Measurements from ENCODE around the gene SF1.

SF1 gene

DNA sequence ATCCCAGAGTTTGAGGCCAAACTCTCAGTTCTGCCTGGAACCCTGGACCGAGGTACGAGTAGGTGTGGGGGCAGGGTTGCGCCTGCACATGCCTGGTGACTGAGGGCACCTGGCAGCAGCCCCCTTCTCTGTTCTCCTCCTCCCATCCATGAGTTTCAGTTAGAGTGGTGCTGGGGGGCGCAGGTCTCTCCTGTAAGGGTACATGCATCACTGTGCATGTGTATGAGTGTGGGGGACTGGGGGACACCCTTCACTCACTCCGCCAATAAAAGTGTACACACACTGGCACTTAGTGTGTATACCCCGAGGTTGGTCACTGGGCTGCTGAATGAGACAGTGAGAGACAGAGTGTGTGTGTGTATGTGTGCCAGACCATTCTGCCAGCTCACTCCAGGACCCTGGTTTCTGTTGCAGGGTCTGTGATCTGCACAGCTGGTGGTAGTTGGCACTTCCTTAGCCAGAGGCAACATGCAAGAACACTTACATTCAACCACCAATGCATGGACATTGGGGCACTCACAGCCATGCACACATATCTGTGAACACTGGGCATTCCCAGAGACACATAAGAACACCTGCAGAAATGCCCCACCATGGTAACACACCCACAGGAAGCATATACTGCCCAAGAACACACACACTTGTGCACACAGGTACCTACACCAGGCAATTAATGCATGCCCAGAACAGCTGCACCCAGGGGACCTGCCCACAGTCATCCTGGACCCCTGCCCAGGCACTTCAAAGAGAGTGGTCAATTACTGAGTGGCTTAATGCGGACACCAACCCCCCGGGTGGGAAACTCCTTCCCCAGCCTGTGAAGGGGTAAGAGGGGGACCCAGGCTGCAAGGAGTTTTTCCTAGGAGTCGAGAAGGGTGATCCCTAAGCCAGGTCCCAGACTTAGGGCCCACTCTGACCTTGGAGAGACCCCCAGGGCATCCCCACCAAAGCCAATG is 54.2 kb downstream of the SF1 start:
- H3K27me3 ChIP-seq (ENCODE audit: low read depth, low read length) = peaks cover 4% of the 10 kb centered on the region; the same call in 1 of the 2 replicates
- TF ChIP-seq EZH2phosphoT487 (IDR thresholded peaks at IDR 0.05; ENCODE audit: low read depth) = no peak
- TF ChIP-seq, protein P1, sequence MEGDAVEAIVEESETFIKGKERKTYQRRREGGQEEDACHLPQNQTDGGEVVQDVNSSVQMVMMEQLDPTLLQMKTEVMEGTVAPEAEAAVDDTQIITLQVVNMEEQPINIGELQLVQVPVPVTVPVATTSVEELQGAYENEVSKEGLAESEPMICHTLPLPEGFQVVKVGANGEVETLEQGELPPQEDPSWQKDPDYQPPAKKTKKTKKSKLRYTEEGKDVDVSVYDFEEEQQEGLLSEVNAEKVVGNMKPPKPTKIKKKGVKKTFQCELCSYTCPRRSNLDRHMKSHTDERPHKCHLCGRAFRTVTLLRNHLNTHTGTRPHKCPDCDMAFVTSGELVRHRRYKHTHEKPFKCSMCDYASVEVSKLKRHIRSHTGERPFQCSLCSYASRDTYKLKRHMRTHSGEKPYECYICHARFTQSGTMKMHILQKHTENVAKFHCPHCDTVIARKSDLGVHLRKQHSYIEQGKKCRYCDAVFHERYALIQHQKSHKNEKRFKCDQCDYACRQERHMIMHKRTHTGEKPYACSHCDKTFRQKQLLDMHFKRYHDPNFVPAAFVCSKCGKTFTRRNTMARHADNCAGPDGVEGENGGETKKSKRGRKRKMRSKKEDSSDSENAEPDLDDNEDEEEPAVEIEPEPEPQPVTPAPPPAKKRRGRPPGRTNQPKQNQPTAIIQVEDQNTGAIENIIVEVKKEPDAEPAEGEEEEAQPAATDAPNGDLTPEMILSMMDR (IDR thresholded peaks at IDR 0.05; ENCODE audit: low read depth, low read length) = no peak
- peak overlapping the region; percentile 98 for H3K4me2 ChIP-seq (ENCODE audit: low read length)
- H3K79me2 ChIP-seq (ENCODE audit: low read length) = no peaks in the 10 kb centered on the region
- H3K36me3 ChIP-seq (replicated peaks; ENCODE audit: low read depth, low read length) = peaks cover 3% of the 10 kb centered on the region
- H3K4me3 ChIP-seq (ENCODE audit: low read length) = peak overlapping the region; percentile 91
- peaks cover 36% of the 10 kb centered on the region for H3K4me1 ChIP-seq (ENCODE audit: low read length)
- no peaks in the 10 kb centered on the region for H4K20me1 ChIP-seq (ENCODE audit: insufficient read depth, low read length)
- H2AFZ ChIP-seq (ENCODE audit: low read depth, low read length) = no peak overlapping the region
- no peaks in the 10 kb centered on the region for H3K9me3 ChIP-seq (ENCODE audit: insufficient read depth, low read length)
- H3K9ac ChIP-seq (ENCODE audit: low read length) = peak overlapping the region; percentile 99
- peak overlapping the region; percentile 89 for H3K27ac ChIP-seq (ENCODE audit: low read length)

DNA sequence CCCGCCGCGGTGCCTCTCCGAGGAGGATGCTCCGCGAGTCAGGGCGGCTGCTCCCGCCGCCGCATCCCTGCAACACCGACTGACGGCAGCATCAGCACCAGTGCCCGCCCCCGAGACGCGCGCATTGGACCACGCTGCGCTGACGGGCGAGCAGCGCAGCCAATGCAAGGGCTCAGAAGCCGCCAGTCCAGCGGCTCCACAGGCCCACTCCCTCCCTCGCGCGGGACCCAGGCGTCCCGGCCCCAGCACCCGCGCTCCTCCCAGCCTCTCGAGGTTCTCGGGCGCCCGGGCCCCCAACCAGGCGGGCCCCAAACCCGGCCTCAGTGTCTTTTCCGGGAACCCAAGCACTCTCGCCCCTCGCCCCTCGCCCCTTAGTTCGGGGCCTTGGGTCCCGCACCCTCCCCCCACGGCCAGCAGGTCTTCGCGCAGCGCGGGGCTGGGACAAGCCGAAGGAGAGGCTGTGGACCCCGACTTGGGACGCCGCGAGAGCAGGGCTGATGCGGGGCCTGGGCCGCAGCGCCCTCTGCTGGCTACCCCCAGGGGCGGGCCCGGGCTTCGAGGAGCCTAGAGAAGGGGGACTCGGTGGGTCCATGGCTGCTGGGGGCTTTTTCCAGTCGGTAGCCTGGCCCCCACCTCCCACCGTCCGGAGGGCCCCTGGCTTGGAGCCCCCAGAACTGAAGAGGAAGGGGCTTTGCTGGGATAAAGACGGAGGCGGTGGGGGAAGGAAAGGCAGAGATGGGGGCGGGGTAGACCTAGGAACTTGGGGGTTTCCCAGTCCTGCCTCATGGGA is 55.0 kb downstream of the SF1 start, which contains the start of gene NRXN2:
NRXN2 (minus strand) TSS at position 81 of the 790 bp plus-strand sequence. CDS start 9,498 bp downstream, outside the sequence.
- TF ChIP-seq, protein P1 (IDR thresholded peaks at IDR 0.05; ENCODE audit: low read depth, low read length) = peak; percentile 99
- no peak for TF ChIP-seq EZH2phosphoT487 (IDR thresholded peaks at IDR 0.05; ENCODE audit: low read depth)
- no peaks in the 10 kb centered on the region for H3K79me2 ChIP-seq (ENCODE audit: low read length)
- no peaks in the 10 kb centered on the region for H3K36me3 ChIP-seq (replicated peaks; ENCODE audit: low read depth, low read length)
- H3K27me3 ChIP-seq (ENCODE audit: low read depth, low read length) = peaks cover 4% of the 10 kb centered on the region; the same call in 1 of the 2 replicates
- peak within 1 kb of the TSS; percentile 98 for H3K4me2 ChIP-seq (ENCODE audit: low read length)
- H3K4me1 ChIP-seq (ENCODE audit: low read length) = peaks cover 41% of the 10 kb centered on the region
- peak within 1 kb of the TSS; percentile 91 for H3K4me3 ChIP-seq (ENCODE audit: low read length)
- H3K9me3 ChIP-seq (ENCODE audit: insufficient read depth, low read length) = no peaks in the 10 kb centered on the region
- H3K27ac ChIP-seq (ENCODE audit: low read length) = peak within 1 kb of the TSS; percentile 89
- peak within 1 kb of the TSS; percentile 74 for H2AFZ ChIP-seq (ENCODE audit: low read depth, low read length)
- H3K9ac ChIP-seq (ENCODE audit: low read length) = peak within 1 kb of the TSS; percentile 99
- H4K20me1 ChIP-seq (ENCODE audit: insufficient read depth, low read length) = no peaks in the 10 kb centered on the region

GRCh38 chr11:64722141-64723065 is 55.9 kb downstream of the SF1 start:
- Histone ChIP-seq H3K4me1 (ENCODE audit: low read length) (peaks cover 44% of the 10 kb centered on the region), H3K27ac (ENCODE audit: low read length) (no peak overlapping the region), H3K27me3 (ENCODE audit: low read depth, low read length) (peaks cover 4% of the 10 kb centered on the region; the same call in 1 of the 2 replicates)

More at GRCh38 chr11:64722141-64723065, 55.9 kb downstream of the SF1 start:
- TF ChIP-seq, protein P1 (IDR thresholded peaks at IDR 0.05; ENCODE audit: low read depth, low read length) = no peak
- no peak for TF ChIP-seq EZH2phosphoT487 (IDR thresholded peaks at IDR 0.05; ENCODE audit: low read depth)
- Histone ChIP-seq H3K4me3 (ENCODE audit: low read length) (peak overlapping the region; percentile 50), H3K36me3 (replicated peaks; ENCODE audit: low read depth, low read length) (no peaks in the 10 kb centered on the region), H3K79me2 (ENCODE audit: low read length) (no peaks in the 10 kb centered on the region), H4K20me1 (ENCODE audit: insufficient read depth, low read length) (no peaks in the 10 kb centered on the region), H3K9ac (ENCODE audit: low read length) (peak overlapping the region; percentile 17; the same call in 1 of the 2 replicates), H3K4me2 (ENCODE audit: low read length) (peak overlapping the region; percentile 39), H3K9me3 (ENCODE audit: insufficient read depth, low read length) (no peaks in the 10 kb centered on the region), H2AFZ (ENCODE audit: low read depth, low read length) (no peak overlapping the region)

All from OCI-LY3 (cell line).